Activated T-cell treated with anti-CD3 and anti-CD28 coated beads, Interleukin-2, amount 50 U/mL, for 72 hours (primary cell): ENCODE data around the gene EPS8L1. TPM values are rescaled to one million over a fixed set of nuclear protein-coding genes. Genes with fewer than 3 reads are reported as not detected.

Source experiments
- ATAC-seq, 2 donors: fragments of 150-1000 bp; cut with Tn5 transposase; replicated peaks in 1 of 2; 2 replicates each; pipeline ENCODE4 v1.10.0; 2021; ENCODE audit warnings: moderate library complexity in 2 of 2, mild to moderate bottlenecking in 1 of 2
- DNase-seq, 2 donors: peaks; one replicate each; pipeline ENCODE4 v3.0.0; 2021 to 2022; ENCODE audit warnings: mixed read lengths in 1 of 2
- H3K27ac Mint-ChIP-seq: one replicate; pipeline ENCODE4 v1.8.0; 2022; ENCODE audit warnings: mild to moderate bottlenecking, moderate library complexity, mixed read lengths
- H3K27me3 Mint-ChIP-seq: one replicate; pipeline ENCODE4 v1.8.0; 2022; ENCODE audit warnings: low read depth, mixed read lengths
- H3K36me3 Mint-ChIP-seq, 2 donors: one replicate each; pipeline ENCODE4 v1.8.0; 2022; ENCODE audit warnings: mixed read lengths in 2 of 2, mild to moderate bottlenecking in 1 of 2; ENCODE audit not compliant: insufficient read depth in 2 of 2
- H3K4me1 Mint-ChIP-seq: one replicate; pipeline ENCODE4 v1.8.0; 2022; ENCODE audit warnings: low read depth, mixed read lengths
- H3K4me3 Mint-ChIP-seq, 2 donors: one replicate each; pipeline ENCODE4 v1.8.0; 2022; ENCODE audit warnings: mild to moderate bottlenecking in 2 of 2, mixed read lengths in 2 of 2, moderate library complexity in 2 of 2
- H3K9me3 Mint-ChIP-seq, 2 donors: one replicate each; pipeline ENCODE4 v1.8.0; 2022; ENCODE audit warnings: mixed read lengths in 2 of 2
- total RNA-seq, 2 donors: library from RNA; stranded (reverse); gene quantifications; one replicate each; pipeline ENCODE4 v1.2.3, GENCODE V29; 2022

Gene EPS8L1
- total RNA-seq, 2 donors from 2014 or later: 3.8 to 5.3 TPM

- Mint-ChIP-seq H3K27me3 (no peaks in the 10 kb centered on the region), H3K4me3 (no peak overlapping the region), H3K27ac (no peak overlapping the region), H3K4me1 (peaks cover 21% of the 10 kb centered on the region), H3K36me3 (peaks cover 6 to 14% of the 10 kb centered on the region in 2 donors), H3K9me3 (no peaks in the 10 kb centered on the region)
- ATAC-seq (no peak), DNase-seq (no peak)
Observed at GRCh38 chr19:55112246-55112776, 36.6 kb downstream of the EPS8L1 start.

GRCh38 chr19:55112777-55113569, 37.3 kb downstream of the EPS8L1 start:
- Mint-ChIP-seq H3K9me3 (no peaks in the 10 kb centered on the region), H3K27me3 (no peaks in the 10 kb centered on the region), H3K4me1 (peaks cover 26% of the 10 kb centered on the region), H3K4me3 (no peak overlapping the region), H3K36me3 (peaks cover 10 to 14% of the 10 kb centered on the region in 2 donors), H3K27ac (no peak overlapping the region)
- no peak for ATAC-seq
- DNase-seq: no peak

GRCh38 chr19:55113570-55114039, 37.9 kb downstream of the EPS8L1 start:
- Mint-ChIP-seq H3K4me3 (no peak overlapping the region), H3K36me3 (peaks cover 10 to 11% of the 10 kb centered on the region in 2 donors), H3K4me1 (peaks cover 32% of the 10 kb centered on the region), H3K27me3 (no peaks in the 10 kb centered on the region), H3K27ac (no peak overlapping the region), H3K9me3 (no peaks in the 10 kb centered on the region)
- DNase-seq: no peak
- ATAC-seq: no peak

- H3K9me3 Mint-ChIP-seq: no peaks in the 10 kb centered on the region
- no peaks in the 10 kb centered on the region for H3K27me3 Mint-ChIP-seq
- DNase-seq (no peak), ATAC-seq (no peak)
- peak overlapping the region; percentile 89 to 100 for H3K4me3 Mint-ChIP-seq
- H3K27ac Mint-ChIP-seq: peak overlapping the region; percentile 26
- peaks cover 10 to 11% of the 10 kb centered on the region in 2 donors for H3K36me3 Mint-ChIP-seq
- H3K4me1 Mint-ChIP-seq: peaks cover 42% of the 10 kb centered on the region
Observed at GRCh38 chr19:55114566-55115145, 39.0 kb downstream of the EPS8L1 start.

GRCh38 chr19:55115446-55116065, 39.9 kb downstream of the EPS8L1 start:
- H3K9me3 Mint-ChIP-seq: no peaks in the 10 kb centered on the region
- H3K27ac Mint-ChIP-seq: peak overlapping the region; percentile 49
- no peaks in the 10 kb centered on the region for H3K27me3 Mint-ChIP-seq
- H3K4me3 Mint-ChIP-seq: peak overlapping the region; percentile 89 to 100
- peaks cover 10 to 11% of the 10 kb centered on the region in 2 donors for H3K36me3 Mint-ChIP-seq
- H3K4me1 Mint-ChIP-seq: peaks cover 51% of the 10 kb centered on the region
- ATAC-seq (no peak), DNase-seq (no peak)

- ATAC-seq: peak; percentile 31 to 59
- DNase-seq: peak; percentile 56 to 62
- Mint-ChIP-seq H3K9me3 (no peaks in the 10 kb centered on the region), H3K4me3 (peak overlapping the region; percentile 89 to 100), H3K27me3 (no peaks in the 10 kb centered on the region), H3K27ac (peak overlapping the region; percentile 49), H3K4me1 (peaks cover 55% of the 10 kb centered on the region), H3K36me3 (peaks cover 9 to 10% of the 10 kb centered on the region in 2 donors)
Observed at GRCh38 chr19:55116232-55116858, 40.7 kb downstream of the EPS8L1 start.

GRCh38 chr19:55116859-55117662, 41.4 kb downstream of the EPS8L1 start, which contains the start of gene PPP1R12C:
Gene PPP1R12C (minus strand): TSS chr19:55117637. CDS start chr19:55117543, 94 bp downstream.
- ATAC-seq: peak; percentile 37 to 39
- peaks cover 9 to 10% of the 10 kb centered on the region in 2 donors for H3K36me3 Mint-ChIP-seq
- peak within 1 kb of the TSS; percentile 97 to 100 for H3K4me3 Mint-ChIP-seq
- no peaks in the 10 kb centered on the region for H3K27me3 Mint-ChIP-seq
- no peak for DNase-seq
- H3K4me1 Mint-ChIP-seq: peaks cover 55% of the 10 kb centered on the region
- H3K27ac Mint-ChIP-seq: peak within 1 kb of the TSS; percentile 97
- no peaks in the 10 kb centered on the region for H3K9me3 Mint-ChIP-seq

GRCh38 chr19:55117663-55118391, 42.2 kb downstream of the EPS8L1 start:
- Mint-ChIP-seq H3K4me3 (peak overlapping the region; percentile 97), H3K4me1 (peaks cover 55% of the 10 kb centered on the region), H3K27me3 (peaks cover 5% of the 10 kb centered on the region), H3K36me3 (peaks cover 9 to 10% of the 10 kb centered on the region in 2 donors), H3K9me3 (no peaks in the 10 kb centered on the region), H3K27ac (peak overlapping the region; percentile 97)
- ATAC-seq (peak; percentile 94 to 96), DNase-seq (peak; percentile 97 to 98)

- H3K9me3 Mint-ChIP-seq: no peaks in the 10 kb centered on the region
- peak overlapping the region; percentile 97 for H3K4me3 Mint-ChIP-seq
- H3K27ac Mint-ChIP-seq: peak overlapping the region; percentile 97
- peaks cover 9% of the 10 kb centered on the region for H3K27me3 Mint-ChIP-seq
- ATAC-seq: no peak
- H3K4me1 Mint-ChIP-seq: peaks cover 55% of the 10 kb centered on the region
- H3K36me3 Mint-ChIP-seq: peaks cover 9 to 10% of the 10 kb centered on the region in 2 donors
- DNase-seq: peak in 1 of 2 donors; percentile 35
Observed at GRCh38 chr19:55118401-55118991, 42.8 kb downstream of the EPS8L1 start.

- peaks cover 14% of the 10 kb centered on the region for H3K27me3 Mint-ChIP-seq
- peaks cover 55% of the 10 kb centered on the region for H3K4me1 Mint-ChIP-seq
- H3K9me3 Mint-ChIP-seq: no peaks in the 10 kb centered on the region
- no peak for DNase-seq
- H3K36me3 Mint-ChIP-seq: peaks cover 9 to 10% of the 10 kb centered on the region in 2 donors
- ATAC-seq: no peak
- H3K4me3 Mint-ChIP-seq: peak overlapping the region; percentile 97
- H3K27ac Mint-ChIP-seq: no peak overlapping the region
Observed at GRCh38 chr19:55119053-55119452, 43.4 kb downstream of the EPS8L1 start.

GRCh38 chr19:55131421-55131820, 55.8 kb downstream of the EPS8L1 start:
- no peaks in the 10 kb centered on the region for H3K36me3 Mint-ChIP-seq
- no peak overlapping the region for H3K4me3 Mint-ChIP-seq
- H3K27ac Mint-ChIP-seq: no peak overlapping the region
- no peaks in the 10 kb centered on the region for H3K9me3 Mint-ChIP-seq
- no peak for ATAC-seq
- H3K4me1 Mint-ChIP-seq: no peaks in the 10 kb centered on the region
- peaks cover 34% of the 10 kb centered on the region for H3K27me3 Mint-ChIP-seq
- DNase-seq: no peak
